BLaER1 treated with 17β-estradiol and CSF1 and Interleukin-3, amounts not matched to agents 10 nM and 100 nM (cell line): ENCODE results near the gene FAM43A.
A peak's percentile ranks its signal among the peaks of the same experiment; 100 is the strongest.

Source experiments
- H3K27ac ChIP-seq, 11 experiments: shearing (Covaris generic); formaldehyde crosslinking; 2 replicates each; pipeline ENCODE4 v1.8.1; 2022
- H3K27me3 ChIP-seq, 11 experiments: shearing (Covaris generic); formaldehyde crosslinking; 2 replicates each; pipeline ENCODE4 v1.8.1; 2022
- H3K36me3 ChIP-seq, 11 experiments: shearing (Covaris generic); formaldehyde crosslinking; 2 replicates each; pipeline ENCODE4 v1.8.1; 2022
- H3K4me1 ChIP-seq, 10 experiments: shearing (Covaris generic); formaldehyde crosslinking; 2 replicates each; pipeline ENCODE4 v1.8.1; 2022
- H3K4me2 ChIP-seq, 11 experiments: shearing (Covaris generic); formaldehyde crosslinking; 2 replicates each; pipeline ENCODE4 v1.8.1; 2022
- H3K4me3 ChIP-seq, 10 experiments: shearing (Covaris generic); formaldehyde crosslinking; 2 replicates each; pipeline ENCODE4 v1.8.1; 2022
- H3K9ac ChIP-seq, 11 experiments: shearing (Covaris generic); formaldehyde crosslinking; 2 replicates each; pipeline ENCODE4 v1.8.1; 2022
- H3K9me3 ChIP-seq, 11 experiments: shearing (Covaris generic); formaldehyde crosslinking; replicated peaks in 1 of 11; 2 replicates each; pipeline ENCODE4 v1.8.1; 2022
- H4K20me1 ChIP-seq, 11 experiments: shearing (Covaris generic); formaldehyde crosslinking; 2 replicates each; pipeline ENCODE4 v1.8.1; 2022
- Cebpa-rat ChIP-seq, 11 experiments: shearing (Covaris generic); IDR thresholded peaks; 2 replicates each; pipeline ENCODE4 v1.8.1; 2022

Gene FAM43A

GRCh38 chr3:194736896-194737600 lies 51.4 kb downstream of the FAM43A start:
- TF ChIP-seq Cebpa-rat (IDR thresholded peaks at IDR 0.05): 0 out of 22 replicates have a peak, but pooled peaks of 1 of the 11 experiments have one; percentile 9
- Histone ChIP-seq H3K4me2 (peak overlapping the region in 9 of 11 experiments; percentile 67 to 93 (median 81); a peak in 17 of 22 replicates), H3K27ac (peak overlapping the region; percentile 83 to 98 (median 91); a peak in 21 of 22 replicates), H3K9me3 (peaks cover 16 to 50% (median 23%) of the 10 kb centered on the region in 11 experiments), H3K4me1 (peaks cover 54 to 82% (median 70%) of the 10 kb centered on the region in 10 experiments), H3K4me3 (peak overlapping the region in 3 of 10 experiments; percentile 3 to 34 (median 28); a peak in 5 of 20 replicates), H3K9ac (peak overlapping the region; percentile 51 to 85 (median 75); a peak in 21 of 22 replicates), H4K20me1 (peaks cover 0 to 6% (median 0%) of the 10 kb centered on the region in 11 experiments; a peak in 5 of 22 replicates), H3K27me3 (no peaks in the 10 kb centered on the region), H3K36me3 (peaks cover 0 to 4% (median 0%) of the 10 kb centered on the region in 11 experiments; a peak in 2 of 22 replicates)
